ENCODE measurements around the gene SHROOM2.
"Not testable (repeated sequence)": the region's sequence is repeated elsewhere in the genome, so short reads cannot be mapped to it uniquely, and the experiment has no call there.

The SHROOM2 gene, protein sequence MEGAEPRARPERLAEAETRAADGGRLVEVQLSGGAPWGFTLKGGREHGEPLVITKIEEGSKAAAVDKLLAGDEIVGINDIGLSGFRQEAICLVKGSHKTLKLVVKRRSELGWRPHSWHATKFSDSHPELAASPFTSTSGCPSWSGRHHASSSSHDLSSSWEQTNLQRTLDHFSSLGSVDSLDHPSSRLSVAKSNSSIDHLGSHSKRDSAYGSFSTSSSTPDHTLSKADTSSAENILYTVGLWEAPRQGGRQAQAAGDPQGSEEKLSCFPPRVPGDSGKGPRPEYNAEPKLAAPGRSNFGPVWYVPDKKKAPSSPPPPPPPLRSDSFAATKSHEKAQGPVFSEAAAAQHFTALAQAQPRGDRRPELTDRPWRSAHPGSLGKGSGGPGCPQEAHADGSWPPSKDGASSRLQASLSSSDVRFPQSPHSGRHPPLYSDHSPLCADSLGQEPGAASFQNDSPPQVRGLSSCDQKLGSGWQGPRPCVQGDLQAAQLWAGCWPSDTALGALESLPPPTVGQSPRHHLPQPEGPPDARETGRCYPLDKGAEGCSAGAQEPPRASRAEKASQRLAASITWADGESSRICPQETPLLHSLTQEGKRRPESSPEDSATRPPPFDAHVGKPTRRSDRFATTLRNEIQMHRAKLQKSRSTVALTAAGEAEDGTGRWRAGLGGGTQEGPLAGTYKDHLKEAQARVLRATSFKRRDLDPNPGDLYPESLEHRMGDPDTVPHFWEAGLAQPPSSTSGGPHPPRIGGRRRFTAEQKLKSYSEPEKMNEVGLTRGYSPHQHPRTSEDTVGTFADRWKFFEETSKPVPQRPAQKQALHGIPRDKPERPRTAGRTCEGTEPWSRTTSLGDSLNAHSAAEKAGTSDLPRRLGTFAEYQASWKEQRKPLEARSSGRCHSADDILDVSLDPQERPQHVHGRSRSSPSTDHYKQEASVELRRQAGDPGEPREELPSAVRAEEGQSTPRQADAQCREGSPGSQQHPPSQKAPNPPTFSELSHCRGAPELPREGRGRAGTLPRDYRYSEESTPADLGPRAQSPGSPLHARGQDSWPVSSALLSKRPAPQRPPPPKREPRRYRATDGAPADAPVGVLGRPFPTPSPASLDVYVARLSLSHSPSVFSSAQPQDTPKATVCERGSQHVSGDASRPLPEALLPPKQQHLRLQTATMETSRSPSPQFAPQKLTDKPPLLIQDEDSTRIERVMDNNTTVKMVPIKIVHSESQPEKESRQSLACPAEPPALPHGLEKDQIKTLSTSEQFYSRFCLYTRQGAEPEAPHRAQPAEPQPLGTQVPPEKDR (N-terminal part only)

DNA sequence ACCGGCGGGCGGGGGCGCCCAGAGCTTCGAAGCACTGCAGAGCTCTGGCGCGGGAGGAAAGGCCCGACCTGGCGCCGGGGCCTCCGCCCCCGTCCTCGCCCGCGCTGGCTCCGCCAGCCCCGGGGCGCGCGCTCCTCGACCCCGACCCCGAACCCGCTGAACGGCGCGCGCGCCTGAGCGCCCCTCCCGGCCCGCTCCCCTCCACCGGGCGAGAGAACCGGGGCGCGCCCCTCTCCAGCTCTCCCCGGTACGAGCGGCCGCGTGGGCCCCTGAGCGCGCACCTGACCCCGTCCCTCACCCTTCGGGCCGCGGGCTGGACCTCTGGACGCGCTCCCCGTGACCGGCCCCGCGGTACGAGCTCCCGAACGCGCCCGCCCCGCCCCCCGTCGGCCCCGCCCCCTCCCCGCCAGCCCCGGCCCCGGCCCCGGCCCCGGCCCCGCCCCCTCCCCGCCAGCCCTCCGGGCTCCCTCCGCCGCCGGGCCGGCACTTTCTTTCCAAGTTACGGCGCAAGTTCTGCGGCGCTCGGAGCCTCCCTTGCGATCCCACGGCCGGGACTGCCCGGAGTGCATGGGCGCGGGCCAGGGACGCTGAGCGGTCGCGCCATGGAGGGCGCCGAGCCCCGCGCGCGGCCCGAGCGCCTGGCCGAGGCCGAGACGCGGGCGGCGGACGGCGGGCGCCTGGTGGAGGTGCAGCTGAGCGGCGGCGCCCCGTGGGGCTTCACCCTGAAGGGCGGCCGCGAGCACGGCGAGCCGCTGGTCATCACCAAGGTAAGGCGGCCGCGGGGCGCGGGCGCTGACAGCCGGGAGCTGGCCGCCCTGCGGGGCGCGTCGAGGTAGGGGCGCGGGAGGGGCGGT lies at the start of gene SHROOM2:
Gene SHROOM2, plus strand, starts transcription at position 486 of the 854 bp plus-strand sequence. Its CDS starts 117 bp downstream, at position 603.
- peak; percentile 15 for DNase-seq

DNA sequence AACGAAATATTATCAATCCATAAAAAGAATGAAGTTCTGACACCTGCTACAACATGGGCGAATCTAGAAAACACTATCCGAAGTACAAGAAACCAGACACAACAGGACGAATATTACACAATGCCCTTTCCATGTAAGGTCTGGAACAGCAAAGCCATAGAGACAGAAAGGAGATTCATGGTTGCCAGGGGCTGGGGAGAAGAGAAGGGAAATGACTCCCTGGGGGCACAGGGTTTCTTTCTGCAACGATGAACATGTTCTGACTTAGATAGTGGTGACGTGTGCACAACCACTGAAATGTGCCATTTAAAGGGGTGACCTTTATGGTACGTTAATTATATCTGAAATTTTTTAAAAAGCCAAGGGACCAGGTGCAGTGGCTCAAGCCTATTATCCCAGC lies 48.9 kb upstream of the SHROOM2 start:
- no peak for DNase-seq

DNA sequence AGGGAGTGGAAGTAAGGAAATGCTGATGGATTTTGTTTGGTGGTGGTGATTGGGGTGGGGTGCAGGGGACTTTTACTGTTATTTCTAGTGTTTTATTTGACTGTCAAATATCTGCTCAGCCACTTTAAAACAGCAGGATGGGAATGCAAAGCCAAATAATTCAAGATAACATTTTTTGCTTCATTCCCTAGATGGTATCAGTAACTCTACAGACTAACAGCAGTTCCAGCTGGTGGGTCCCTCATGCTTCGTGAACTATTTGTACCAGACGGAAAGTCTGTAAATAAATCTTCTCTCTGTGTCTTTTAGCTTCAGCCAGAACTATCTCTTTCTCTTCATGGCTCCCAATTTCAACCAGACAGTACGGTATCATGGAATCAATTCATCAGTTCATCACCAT lies 48.1 kb upstream of the SHROOM2 start:
- DNase-seq, result no peak

DNA sequence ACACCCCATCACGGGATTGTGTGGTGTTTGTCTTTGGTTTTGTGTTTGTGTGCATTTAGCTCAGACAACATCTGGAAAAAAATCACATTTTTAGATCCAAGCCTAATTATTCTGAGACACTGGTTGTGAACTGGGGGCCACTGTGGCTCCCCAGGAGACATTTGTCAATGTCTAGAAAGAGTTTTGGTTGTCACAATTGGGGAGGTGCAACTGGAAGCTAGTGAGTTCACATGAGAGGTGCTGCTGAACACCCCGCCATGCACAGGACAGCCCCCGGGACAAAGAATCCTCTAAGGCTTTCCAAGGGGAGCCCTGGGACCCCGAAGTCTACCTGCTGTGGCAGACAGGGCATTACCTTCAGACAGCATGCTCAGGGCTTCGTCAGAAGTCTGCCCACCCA lies 47.1 kb upstream of the SHROOM2 start:
- DNase-seq, result no peak

DNA sequence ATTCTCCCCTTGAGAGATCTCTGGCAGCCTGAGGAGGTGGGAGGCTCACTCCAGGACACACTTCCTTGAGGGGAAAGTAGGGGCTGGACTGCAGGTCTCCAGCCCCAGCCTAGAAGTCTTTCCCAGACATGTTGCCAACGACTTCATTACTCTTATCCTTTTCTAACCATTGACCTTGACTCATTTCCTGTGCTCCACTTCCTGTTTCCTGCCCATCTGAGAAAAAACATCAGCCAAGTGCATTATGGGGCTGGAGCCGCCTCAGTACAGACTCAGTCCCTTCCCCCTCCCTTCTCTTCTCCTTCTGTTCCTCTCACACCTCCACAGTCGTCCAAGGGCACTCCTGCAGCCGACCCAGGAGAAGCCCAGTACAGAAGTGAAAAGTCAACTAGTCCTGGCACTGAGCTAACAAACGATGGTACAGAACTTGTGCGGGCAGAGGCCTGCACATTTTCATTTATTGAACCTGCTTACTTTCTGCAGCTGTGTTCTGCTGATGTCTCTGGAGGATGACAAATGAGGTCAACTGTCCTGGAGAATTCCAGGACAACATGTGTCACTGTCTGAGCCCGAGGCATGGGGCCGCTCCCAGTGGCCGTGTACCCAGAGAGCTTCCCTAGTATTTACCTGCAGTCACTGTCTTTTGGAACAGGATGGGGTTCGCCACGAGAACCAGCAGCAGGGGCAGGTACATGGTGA lies 40.7 kb upstream of the SHROOM2 start:
- no peak for DNase-seq

DNA sequence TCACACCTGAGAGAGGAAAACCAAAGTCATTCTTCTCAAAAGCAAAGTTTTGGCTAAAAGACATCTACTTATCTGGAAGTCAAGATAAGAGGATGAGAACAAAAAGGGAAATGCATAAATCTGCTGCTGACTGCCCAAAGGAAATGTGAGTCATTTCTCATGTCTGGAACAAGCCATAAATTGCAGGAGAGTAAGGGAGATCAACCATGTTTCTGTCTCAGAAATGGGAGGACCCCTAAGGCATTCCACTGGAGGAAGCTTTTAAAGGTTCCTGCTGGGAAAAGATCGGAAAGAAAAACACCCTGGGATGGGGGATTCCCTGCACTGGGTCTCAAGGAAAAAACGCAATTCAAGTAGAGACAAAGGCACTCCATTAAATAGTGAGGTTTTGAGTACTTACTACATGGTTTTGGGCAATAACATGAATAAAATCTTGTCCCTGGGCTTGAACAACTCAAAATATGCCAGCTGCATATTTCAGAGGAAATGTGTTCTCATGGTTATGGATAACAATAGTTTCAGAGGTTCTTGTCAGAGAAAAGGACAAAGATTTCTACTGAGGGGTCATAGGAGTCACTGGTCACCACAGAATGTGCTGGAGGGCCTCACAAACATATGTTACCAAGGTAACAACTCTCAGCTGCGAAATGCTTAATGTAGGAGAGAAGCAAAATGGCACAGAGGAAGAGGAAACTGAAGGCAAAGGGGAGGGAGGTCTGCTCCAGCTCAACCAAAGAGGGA lies 39.9 kb upstream of the SHROOM2 start:
- no peak for DNase-seq

DNA sequence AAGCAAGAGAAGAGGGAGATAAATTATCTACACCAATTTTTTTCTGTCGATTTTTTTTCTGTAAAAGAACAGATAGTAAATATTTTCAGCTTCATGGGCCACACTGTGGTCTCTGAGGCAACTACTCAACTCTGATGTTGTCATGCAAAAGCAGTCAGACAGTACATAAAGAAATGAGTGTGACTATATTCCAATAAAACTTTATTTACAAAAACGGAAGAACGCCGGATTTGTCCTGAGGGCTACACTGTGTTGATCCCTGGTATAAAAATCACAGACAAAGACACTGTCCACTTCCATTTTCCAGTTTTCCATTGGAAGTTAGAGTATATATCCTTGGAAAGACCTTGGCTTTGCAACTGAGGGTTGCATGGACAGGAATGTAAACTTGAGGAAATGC lies 38.6 kb upstream of the SHROOM2 start:
- DNase-seq, result no peak

DNA sequence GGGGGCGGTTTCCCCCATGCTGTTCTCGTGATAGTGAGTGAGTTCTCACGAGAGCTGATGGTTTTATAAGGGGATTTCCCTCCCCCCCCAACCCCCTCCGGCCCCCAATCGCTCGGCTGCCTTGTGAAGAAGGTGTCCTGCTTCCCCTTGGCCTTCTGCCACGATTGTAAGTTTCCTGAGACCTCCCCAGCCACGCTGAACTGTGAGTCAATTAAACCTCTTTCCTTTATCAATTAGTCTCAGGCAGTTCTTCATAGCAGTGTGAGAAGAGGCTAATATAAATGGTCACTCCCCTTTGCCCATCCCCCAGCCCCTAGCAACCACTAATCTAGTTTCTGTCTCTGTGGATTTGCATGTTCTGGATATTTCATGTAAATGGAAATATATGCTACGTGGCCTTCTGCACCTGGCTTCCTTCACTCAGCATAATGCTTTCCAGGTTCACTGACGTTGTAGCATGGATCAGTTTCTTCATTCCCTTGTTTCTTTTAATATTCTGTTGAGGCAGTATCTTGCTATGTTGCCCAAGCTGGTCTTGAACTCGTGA lies 37.0 kb upstream of the SHROOM2 start:
- no peak for DNase-seq

DNA sequence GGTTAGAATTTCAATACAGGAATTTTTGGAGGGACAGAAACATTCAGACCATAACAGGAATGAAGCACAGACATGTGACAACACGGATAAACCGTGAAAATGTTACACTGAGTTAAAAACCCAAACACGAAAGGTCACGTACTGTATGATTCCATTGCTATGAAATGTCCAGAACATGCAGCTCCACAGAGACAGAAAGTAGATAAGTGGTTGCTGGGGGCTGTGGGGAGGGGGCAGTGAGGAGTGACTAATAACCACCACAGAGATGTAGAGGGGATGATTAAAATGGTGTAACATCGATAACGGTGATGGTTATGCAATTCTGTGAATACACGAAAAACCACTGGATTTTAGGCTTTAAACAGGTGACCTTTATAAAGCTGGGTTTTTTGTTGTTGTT lies 28.9 kb upstream of the SHROOM2 start:
- DNase-seq, result no peak

DNA sequence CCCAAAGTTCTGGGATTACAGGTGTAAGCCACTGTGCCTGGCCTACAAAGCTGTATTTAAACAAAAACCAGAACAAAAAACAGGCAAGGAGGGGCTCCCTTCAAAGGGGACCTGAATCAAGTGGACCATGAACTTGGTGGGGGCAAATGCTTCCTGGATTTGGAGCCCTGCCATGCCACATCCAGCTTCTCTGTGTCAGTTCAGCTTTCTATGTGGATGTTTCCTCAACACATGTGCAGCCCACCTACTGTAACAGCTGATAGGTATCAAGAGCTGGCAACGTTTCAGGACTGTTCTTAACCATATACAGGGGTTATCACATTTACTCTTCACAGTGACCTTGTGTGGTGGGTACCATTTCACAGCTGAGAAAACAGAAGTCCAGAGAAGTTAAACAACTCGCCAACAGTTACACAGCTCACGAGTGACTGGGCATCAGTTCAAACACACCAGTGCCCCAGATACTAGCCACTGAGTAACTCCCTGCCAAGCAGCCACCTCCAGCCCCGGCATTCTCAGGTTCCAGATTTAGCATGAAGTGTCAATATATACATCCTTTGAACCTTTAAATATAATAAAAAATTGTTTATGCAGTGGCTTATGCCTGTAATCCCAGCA lies 28.1 kb upstream of the SHROOM2 start:
- DNase-seq, result no peak

DNA sequence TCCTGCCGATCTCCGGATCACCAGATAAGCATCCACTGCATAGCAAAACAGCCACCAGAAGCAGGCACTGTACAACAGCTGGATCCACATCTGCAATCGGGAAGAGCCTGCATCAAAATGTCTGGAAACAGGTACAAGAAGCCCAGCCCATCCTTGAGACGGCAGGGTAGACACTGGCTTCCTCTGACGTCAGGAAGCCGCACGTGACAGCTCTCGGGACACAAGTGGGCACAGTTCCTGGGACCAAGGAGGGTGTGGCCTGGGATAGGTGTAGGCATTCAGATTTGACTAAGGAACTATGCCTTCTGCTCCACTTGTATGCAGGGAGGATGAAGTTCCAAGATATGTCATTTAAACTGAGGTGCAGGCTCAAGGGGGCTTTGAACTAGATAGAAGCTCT lies 26.9 kb upstream of the SHROOM2 start:
- no peak for DNase-seq

DNA sequence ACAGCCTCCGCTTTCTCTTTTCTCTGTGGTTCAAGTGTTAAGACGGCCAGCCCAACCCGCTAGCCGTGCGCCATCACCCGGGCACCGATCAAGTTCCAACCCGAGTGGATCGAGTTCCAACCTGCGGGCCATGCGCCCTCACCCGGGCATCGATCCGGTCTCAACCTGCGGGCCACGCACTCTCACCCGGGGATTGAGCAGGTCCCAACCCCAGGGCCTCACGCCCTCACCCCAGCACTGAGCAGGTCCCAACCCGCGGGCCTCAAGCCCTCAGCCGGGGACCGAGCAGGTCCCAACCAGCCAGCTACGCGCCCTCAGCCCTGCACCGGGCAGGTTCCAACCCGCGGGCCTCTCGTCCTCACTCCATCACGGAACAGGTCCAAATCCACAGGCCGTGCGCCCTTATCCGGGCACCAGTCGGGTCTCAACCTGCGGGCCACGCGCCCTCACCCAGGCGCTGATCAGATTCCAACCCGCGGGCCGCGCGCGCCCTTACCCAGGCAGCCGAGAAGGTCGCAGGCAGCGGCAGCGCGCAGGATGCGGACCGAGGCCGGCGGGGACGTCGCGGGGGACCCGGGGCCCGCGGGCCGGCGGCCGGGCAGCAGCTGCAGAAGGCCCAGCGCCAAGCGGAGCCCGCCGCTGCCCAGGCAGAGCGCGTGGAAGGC lies 21.0 kb upstream of the SHROOM2 start:
- DNase-seq, result no peak

DNA sequence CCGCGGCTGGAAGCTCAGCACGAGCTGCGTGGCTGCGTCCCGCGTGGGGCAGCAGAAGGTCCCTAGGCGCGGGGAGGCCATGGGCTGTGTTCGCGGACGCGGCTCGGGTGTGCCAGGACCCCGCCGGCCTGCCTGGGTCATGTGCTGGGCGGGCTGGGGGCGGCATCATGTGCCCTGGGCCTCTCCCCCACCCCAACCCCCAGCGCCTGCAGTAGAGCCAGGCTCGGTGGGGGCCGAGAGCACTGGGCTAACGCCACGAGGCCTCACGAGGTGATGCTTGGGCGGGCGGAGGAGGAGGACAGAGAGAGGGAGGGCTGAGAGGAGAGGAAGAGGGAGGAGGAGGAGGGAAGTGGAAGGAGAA lies 20.5 kb upstream of the SHROOM2 start, which contains the start of gene GPR143:
Gene GPR143, minus strand, starts transcription at position 111 of the 361 bp plus-strand sequence. Its CDS starts 30 bp downstream, at position 81.
- no peak for DNase-seq

DNA sequence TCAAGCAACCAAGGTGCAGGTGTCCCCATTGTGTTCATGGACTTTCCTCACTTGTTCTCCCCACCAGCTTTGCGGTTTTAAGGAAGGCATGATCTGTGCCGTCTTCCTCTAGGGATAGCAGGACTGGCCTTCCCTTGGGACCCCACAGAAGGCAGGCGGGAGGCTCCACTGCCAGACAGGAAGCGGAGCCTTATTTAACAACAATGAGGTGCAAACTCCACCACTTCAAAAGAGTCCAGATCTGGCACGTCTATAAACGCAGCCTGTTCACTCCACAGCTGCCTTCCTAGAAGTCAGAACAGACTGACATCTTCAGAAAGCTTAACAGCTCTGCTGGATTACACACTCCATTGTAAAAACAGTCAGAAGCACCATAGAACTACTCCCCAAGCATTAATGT lies 18.9 kb upstream of the SHROOM2 start:
- DNase-seq, result no peak

DNA sequence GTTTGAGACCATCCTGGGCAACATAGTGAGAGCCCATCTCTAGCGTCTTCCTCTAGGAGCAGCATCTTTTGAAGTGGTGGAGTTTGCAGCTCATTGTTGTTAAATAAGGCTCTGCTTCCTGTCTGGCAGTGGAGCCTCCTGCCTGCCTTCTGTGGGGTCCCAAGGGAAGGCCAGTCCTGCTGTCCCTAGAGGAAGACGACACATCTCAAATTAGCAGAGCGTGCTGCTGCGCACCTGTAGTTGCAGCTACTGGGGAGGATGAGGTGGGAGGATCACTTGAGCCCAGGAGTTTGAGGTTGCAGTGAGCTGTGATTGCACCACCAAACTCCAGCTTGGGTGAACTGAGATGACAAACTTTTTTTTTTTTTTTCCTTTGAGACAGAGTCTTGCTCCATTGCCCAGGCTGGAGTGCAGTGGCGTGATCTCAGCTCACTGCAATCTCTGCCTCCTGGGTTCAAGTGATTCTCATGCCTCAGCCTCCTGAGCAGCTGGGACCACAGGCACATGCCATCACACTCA lies 17.8 kb upstream of the SHROOM2 start:
- not testable (repeated sequence) for DNase-seq

DNA sequence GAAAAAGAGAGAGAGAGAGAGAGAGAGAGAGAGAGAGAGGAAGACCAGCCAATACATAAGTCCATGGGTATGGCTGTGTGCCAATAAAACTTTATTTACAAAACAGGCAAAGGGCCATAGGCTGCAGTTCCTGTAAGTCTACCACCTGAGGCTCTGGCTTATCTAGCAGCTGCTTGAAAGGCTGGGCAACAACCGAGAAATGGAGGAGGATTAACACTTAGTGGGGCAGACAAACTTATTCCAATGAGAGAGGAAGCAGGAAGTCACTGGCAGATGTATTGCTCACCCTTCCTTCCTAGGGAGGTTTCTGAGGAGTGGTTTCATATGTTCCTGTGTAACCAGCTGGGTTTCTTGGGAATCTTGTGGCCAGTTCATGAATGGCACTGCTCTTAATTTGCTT lies 15.9 kb upstream of the SHROOM2 start:
- no peak for DNase-seq

DNA sequence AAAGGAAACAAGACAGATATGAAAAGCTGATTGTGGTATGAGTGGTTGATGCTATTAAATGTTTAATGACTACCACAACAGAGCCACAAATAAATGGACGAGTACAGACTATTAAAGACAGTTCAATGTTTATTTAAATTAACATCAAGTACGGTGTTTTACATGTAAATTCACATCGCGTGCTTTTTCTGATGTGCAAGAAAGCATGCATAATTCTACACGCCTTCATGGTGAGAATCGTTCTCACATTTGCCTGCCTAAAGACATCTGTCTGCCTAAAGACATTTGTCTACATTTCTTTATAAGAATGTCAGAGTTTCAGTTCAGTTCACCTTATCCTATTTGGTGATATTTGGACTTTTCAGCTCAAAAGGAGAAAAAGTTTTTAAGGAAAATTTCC lies 13.3 kb upstream of the SHROOM2 start:
- DNase-seq, result no peak

DNA sequence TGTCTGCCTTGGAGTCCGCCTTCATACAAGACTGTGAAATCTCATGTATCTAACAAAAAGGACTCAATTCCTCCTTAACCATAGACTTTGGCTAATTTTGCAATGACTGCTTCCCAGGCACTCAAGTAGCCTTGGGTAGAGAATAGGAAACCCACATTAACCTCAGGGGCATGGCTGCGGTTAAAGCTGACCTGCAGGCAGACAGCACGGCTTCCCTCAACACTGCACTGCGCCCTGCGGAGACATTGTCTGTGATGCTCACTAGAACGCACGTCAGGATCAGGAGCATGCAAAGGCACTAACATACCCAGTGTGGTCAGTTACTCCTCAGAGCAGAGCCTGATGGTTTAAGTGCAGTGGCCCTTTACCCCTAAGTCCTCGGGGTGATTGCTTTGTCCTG lies 10.3 kb upstream of the SHROOM2 start:
- no peak for DNase-seq

DNA sequence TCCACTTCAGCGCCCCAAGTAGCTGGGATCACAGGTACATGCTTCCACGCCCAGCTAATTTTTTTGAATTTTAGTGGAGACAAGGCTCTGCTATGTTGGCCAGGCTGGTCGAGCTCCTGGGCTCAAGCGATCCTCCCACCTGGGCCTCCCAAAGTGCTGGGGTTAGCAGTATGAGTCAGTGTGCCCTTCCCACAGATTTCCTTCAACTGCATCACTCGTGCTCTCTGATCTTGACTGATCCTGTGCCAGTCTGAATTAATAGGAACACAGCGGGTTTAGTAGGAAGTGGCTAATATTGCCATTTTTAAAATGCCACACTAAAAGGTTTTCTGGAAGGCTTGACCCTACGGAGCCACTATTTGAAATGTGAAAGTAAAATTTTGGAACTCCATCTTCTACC lies 4.3 kb upstream of the SHROOM2 start:
- DNase-seq, result no peak

Data from NCI-H510A (cell line).